GM12873 (cell line): ENCODE measurements around the gene PRKCH.

Source experiments
- CTCF ChIP-seq: IDR thresholded peaks from 2 replicates; pipeline ENCODE4 v1.5.1; 2012; ENCODE audit warnings: low read depth, mild to moderate bottlenecking, moderate library complexity, low read length, control low read depth; ENCODE audit not compliant: insufficient read depth; ENCODE audit errors: missing control alignments

PRKCH gene

DNA sequence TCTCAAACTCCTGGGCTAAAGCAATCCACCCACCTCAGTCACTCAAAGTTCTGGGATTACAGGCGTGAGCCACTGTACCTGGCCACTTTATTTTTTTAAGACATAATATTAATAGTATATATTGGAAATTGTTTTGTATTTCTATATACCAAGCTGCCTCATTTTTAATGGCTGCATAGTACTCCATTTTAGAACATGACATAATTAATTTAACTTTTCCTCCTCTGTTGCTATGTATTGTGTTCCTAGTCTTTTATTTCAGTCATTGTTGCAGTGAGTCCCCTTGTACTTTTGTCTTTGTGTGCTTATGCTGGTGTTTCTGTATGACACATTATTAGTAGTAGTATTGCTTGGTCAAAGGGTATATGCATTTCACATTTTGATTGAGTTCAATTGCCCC lies 138.7 kb downstream of the PRKCH start:
- no peak for TF ChIP-seq CTCF

- no peak for TF ChIP-seq CTCF
Measured at GRCh38 chr14:61460718-61461611, 139.6 kb downstream of the PRKCH start.

DNA sequence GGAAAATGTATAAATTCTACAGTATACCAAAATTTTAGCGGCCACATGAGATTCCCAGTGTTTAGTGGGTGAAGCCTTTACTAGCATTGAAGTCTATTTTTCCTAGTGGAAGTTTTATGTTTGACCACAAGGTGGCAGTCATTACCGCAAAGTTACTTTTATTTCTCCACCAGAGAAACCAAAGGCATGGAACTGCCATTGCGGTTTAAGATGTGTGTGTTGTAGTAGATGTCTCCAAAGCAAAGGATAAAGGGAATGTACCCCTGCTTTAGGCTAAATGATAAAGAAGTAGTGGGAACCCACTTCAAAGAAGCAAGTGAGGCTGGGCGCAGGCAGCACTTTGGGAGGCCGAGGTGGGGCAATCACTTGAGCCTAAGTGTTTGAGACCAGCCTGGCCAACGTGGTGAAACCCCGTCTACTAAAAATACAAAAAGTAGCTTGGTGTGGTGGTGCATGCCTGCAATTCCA lies 140.5 kb downstream of the PRKCH start:
- peak; percentile 60 for TF ChIP-seq CTCF

DNA sequence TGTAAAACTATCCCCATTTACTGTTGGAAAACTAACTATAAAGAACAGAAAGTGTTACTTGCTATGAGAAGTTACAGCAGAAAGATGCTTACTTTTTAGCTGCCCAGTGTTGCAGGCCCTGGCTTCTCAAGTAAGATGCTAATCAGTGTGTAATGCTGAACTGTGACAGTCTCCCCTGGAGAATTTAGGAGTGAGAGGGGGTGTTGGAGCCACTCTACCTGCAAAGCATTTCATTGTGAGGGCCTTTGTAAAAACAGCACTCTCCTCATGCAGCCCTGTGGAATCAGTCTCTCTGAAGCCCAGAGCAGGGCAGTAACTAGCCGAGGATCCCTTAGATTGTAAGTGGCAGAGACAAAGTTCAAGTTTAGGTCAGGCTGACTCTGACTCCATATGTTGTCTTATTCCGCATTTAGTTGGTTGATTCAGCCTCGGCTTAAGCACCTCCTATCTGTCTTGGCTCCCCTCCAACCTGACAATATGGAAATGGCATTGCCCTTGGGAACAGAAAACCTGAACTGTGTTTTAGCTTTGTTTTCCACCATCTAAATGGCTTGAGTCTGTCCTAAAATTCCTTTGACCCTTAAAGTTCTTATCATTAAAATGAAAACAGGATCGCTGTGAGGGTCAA lies 141.3 kb downstream of the PRKCH start:
- no peak for TF ChIP-seq CTCF

GRCh38 chr14:61463664-61464285 lies 142.4 kb downstream of the PRKCH start:
- TF ChIP-seq CTCF: no peak

- no peak for TF ChIP-seq CTCF
Measured at GRCh38 chr14:61466249-61466904, 145.0 kb downstream of the PRKCH start.
